Right lobe of liver (tissue), 6 donors: ENCODE results near the gene TMED8. TPM values are rescaled to one million over a fixed set of nuclear protein-coding genes. Genes with fewer than 3 reads are reported as not detected.
"Not testable (repeated sequence)": the region's sequence is repeated elsewhere in the genome, so short reads cannot be mapped to it uniquely, and the experiment has no call there.

Experiments used
- ATAC-seq, 4 donors: fragments of 200-7000 bp; cut with Tn5 transposase; one replicate each; pipeline ENCODE4 v1.9.1; 2020; ENCODE audit warnings: mild to moderate bottlenecking in 4 of 4, moderate library complexity in 4 of 4
- DNase-seq, 3 donors: peaks; one replicate each; pipeline ENCODE4 v3.0.0-alpha.2; 2020
- H3K27ac ChIP-seq, 3 donors: fragments of 200-600 bp; one replicate each; pipeline ENCODE4 v1.8.0; 2022
- H3K27me3 ChIP-seq, 2 donors: fragments of 200-600 bp; one replicate each; pipeline ENCODE4 v1.8.0; 2022
- H3K36me3 ChIP-seq, 4 donors: fragments of 200-600 bp; sonication (generic) in 1 of 4; one replicate each; pipeline versions ENCODE4 v1.5.1 to v1.8.0; 2017 to 2022; ENCODE audit warnings: control low read depth in 1 of 4
- H3K4me1 ChIP-seq, 4 donors: fragments of 200-600 bp; sonication (generic) in 1 of 4; one replicate each; pipeline versions ENCODE4 v1.5.1 to v1.8.0; 2017 to 2022; ENCODE audit warnings: control low read depth in 1 of 4
- H3K4me3 ChIP-seq, 3 donors: fragments of 200-600 bp; one replicate each; pipeline ENCODE4 v1.8.0; 2022
- H3K9me3 ChIP-seq, 4 donors: fragments of 200-600 bp; sonication (generic) in 1 of 4; one replicate each; pipeline versions ENCODE4 v1.5.1 to v1.8.0; 2017 to 2022; ENCODE audit warnings: control low read depth in 1 of 4
- CTCF ChIP-seq, 4 donors: fragments of 200-600 bp in 3 of 4; fragments of 450-650 bp in 1 of 4; IDR thresholded peaks; one replicate each; pipeline versions ENCODE4 v1.5.1 to v1.8.0; 2016 to 2022; ENCODE audit warnings: antibody characterized with exemption in 4 of 4, mild to moderate bottlenecking in 2 of 4
- POLR2A ChIP-seq: fragments of 450-650 bp; IDR thresholded peaks from one replicate; pipeline ENCODE4 v1.6.1; 2017; ENCODE audit warnings: antibody characterized with exemption, mild to moderate bottlenecking
- WGBS: methylation state at CpG from one replicate; pipeline ENCODE4 v1.1.6; 2018; ENCODE audit warnings: low coverage, low lambda C conversion rate; ENCODE audit not compliant: insufficient coverage; ENCODE audit errors: missing lambda C conversion rate; 5-methylcytosine and 5-hydroxymethylcytosine counted together
- intact Hi-C, 2 donors: fragments of 100-400 bp; cut with DNase I; formaldehyde crosslinking; loops; one replicate each; pipeline versions ENCODE4 v1.11.2 to v1.14.1; 2022
- total RNA-seq, 6 experiments: library from RNA; depleted of rRNA in 2 of 6; stranded (reverse); fragments of >200 nt in 2 of 6; fragmentation: NEBNext Ultra II Directional in 3 of 6; extraction: Animal tissue kit (Norgen Biotek cat#: 25700) in 3 of 6; gene quantifications; one replicate each; pipeline versions ENCODE4 v1.1.0 to v1.2.4, GENCODE V29; 2016 to 2023
- donor health status: DM: no; HTN: yes; CAD: no.
- donor health status: DM: no; HTN: no; CAD: no.
- donor health status: DM: no; HTN: no; CAD: no.
- donor health status: DM: no; HTN: yes; CAD: no.
- donor health status: DM: no; HTN: yes; CAD: no.

TMED8 gene
- total RNA-seq, 6 experiments from 2014 or later = 2.5 to 4.4 (median 3.1) TPM

- intact Hi-C loops = no loop called here
- H3K4me3 ChIP-seq = no peak overlapping the region
- H3K9me3 ChIP-seq = no peaks in the 10 kb centered on the region
- no peaks in the 10 kb centered on the region for H3K4me1 ChIP-seq
- H3K27me3 ChIP-seq = no peaks in the 10 kb centered on the region
- TF ChIP-seq POLR2A = no peak
- TF ChIP-seq CTCF (IDR thresholded peaks at IDR 0.05) = no peak
- no peak overlapping the region for H3K27ac ChIP-seq
- H3K36me3 ChIP-seq = peaks cover 0 to 35% (median 7%) of the 10 kb centered on the region in 4 donors
- no peak for DNase-seq
- WGBS = 60% methylated on average over 2 of the region's 2 CpGs
- ATAC-seq = no peak
These were observed 44.3 kb upstream of the TMED8 start for GRCh38 chr14:77421201-77421600.

- no peak overlapping the region for H3K27ac ChIP-seq
- H3K36me3 ChIP-seq = no peaks in the 10 kb centered on the region
- no peak for TF ChIP-seq CTCF (IDR thresholded peaks at IDR 0.05)
- TF ChIP-seq POLR2A = no peak
- no peak for ATAC-seq
- H3K27me3 ChIP-seq = no peaks in the 10 kb centered on the region
- intact Hi-C loops = no loop called here
- no peaks in the 10 kb centered on the region for H3K4me1 ChIP-seq
- DNase-seq = no peak
- H3K9me3 ChIP-seq = no peaks in the 10 kb centered on the region
- H3K4me3 ChIP-seq = no peak overlapping the region
- 81% methylated on average over 4 of the region's 8 CpGs for WGBS
These were observed 39.9 kb upstream of the TMED8 start for GRCh38 chr14:77416836-77417235.

GRCh38 chr14:77416098-77416497 lies 39.2 kb upstream of the TMED8 start:
- H3K4me1 ChIP-seq, H3K4me3 ChIP-seq, H3K27me3 ChIP-seq, H3K36me3 ChIP-seq, H3K27ac ChIP-seq, DNase-seq, ATAC-seq, H3K9me3 ChIP-seq, intact Hi-C loops: not testable (repeated sequence)
- WGBS = 66% methylated on average over 2 of the region's 3 CpGs

- 83% methylated on average over 6 of the region's 10 CpGs for WGBS
- H3K4me3 ChIP-seq, DNase-seq, H3K27me3 ChIP-seq, H3K4me1 ChIP-seq, ATAC-seq, H3K36me3 ChIP-seq, intact Hi-C loops, H3K27ac ChIP-seq, H3K9me3 ChIP-seq: not testable (repeated sequence)
These were observed 38.6 kb upstream of the TMED8 start for GRCh38 chr14:77415403-77416030.

GRCh38 chr14:77409131-77409533 lies 32.2 kb upstream of the TMED8 start:
- DNase-seq (no peak), ATAC-seq (peak in 3 of 4 donors; percentile 29 to 72 (median 44))
- Histone ChIP-seq H3K4me3 (no peak overlapping the region), H3K27me3 (no peaks in the 10 kb centered on the region), H3K27ac (no peak overlapping the region), H3K4me1 (no peaks in the 10 kb centered on the region), H3K9me3 (no peaks in the 10 kb centered on the region), H3K36me3 (no peaks in the 10 kb centered on the region)
- TF ChIP-seq POLR2A (no peak), CTCF (IDR thresholded peaks at IDR 0.05) (peak; percentile 7 to 44 (median 30))
- 29% methylated on average over 3 of the region's 3 CpGs for WGBS
- intact Hi-C loops = no loop called here
